ENCODE data around the gene LPAR2. TPM values are rescaled to one million over a fixed set of nuclear protein-coding genes. Genes with fewer than 3 reads are reported as not detected.

Gene LPAR2
- total and polyA plus RNA-seq, 10 of the 15 experiments (the other 5 are each of a cell fraction or from before 2014, with no cell fraction given) = 0.98 to 23.8 (median 10.2) TPM

DNA sequence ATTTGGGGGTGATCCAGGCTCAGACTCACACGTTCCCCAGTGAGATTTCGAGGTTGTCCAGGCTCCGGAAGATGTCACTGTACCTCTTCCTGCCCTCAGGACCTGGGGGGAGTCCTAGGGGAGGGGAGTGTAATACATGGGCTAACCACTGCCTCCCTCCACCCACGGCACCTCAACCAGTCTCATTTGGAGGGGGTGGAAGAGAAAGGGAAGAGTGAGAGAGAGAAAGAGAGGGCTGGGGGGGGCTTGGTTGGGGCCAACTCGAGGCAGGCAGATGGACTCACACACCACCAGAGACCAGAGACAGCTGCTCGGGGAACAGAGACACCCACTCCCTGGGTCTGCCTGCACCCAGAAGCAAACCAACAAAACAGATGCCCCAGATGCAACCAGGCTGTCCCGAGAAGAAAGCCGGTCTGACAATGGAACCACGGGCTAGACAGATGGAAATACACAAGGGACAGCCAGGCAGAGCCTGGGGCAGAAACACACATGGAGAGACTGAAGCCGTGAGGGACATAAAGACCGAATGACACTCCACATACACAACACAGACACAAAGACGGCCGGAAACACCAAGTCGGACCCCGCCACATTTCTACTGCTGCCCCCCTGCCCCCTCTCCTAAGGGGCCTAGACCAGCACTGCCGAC, 14.6 kb upstream of the LPAR2 start (continued):
- TF ChIP-seq CUX1 (IDR thresholded peaks at IDR 0.05; ENCODE audit: insufficient replicate concordance, low read depth, low read length) (no peak), STAT3 (IDR thresholded peaks at IDR 0.05; ENCODE audit: low read depth, low read length) (no peak), TCF3 (IDR thresholded peaks at IDR 0.05; ENCODE audit: borderline replicate concordance, insufficient read depth, low read depth, low read length) (no peak), GABPA (IDR thresholded peaks at IDR 0.05; ENCODE audit: low read depth) (peak; percentile 63; the same call in 1 of the 2 replicates), RCOR1 (conservative IDR thresholded peaks at IDR 0.05; ENCODE audit: low read depth, low read length) (no peak), PAX5 (IDR thresholded peaks at IDR 0.05; ENCODE audit: borderline replicate concordance, low read depth, low read length) (no peak), NRF1 (conservative IDR thresholded peaks at IDR 0.05; ENCODE audit: low read depth, low read length) (no peak), EGR1 (IDR thresholded peaks at IDR 0.05; ENCODE audit: borderline replicate concordance in 1 of 2, low read depth in 2 of 2, low read length in 2 of 2) (peak in 1 of 2 experiments; percentile 85; a peak in 2 of 3 replicates), POU2F2 (IDR thresholded peaks at IDR 0.05; ENCODE audit: borderline replicate concordance, low read depth, low read length) (peak; percentile 12; the same call in 1 of the 3 replicates), HDAC2 (IDR thresholded peaks at IDR 0.05) (no peak), SP1 (IDR thresholded peaks at IDR 0.05; ENCODE audit: low read depth, low read length) (no peak), SIX5 (IDR thresholded peaks at IDR 0.05; ENCODE audit: low read depth, low read length, severe bottlenecking) (no peak), USF1 (IDR thresholded peaks at IDR 0.05; ENCODE audit: borderline replicate concordance, extremely low read length, insufficient read depth, low read depth, low read length) (no peak), GATAD2B (conservative IDR thresholded peaks at IDR 0.05; ENCODE audit: low read depth) (0 out of 2 replicates have a peak, but pooled peaks have one; percentile 2), SRF (IDR thresholded peaks at IDR 0.05; ENCODE audit: low read depth in 2 of 2, low read length in 2 of 2) (no peak), MEF2B (IDR thresholded peaks at IDR 0.05; ENCODE audit: partially characterized antibody, poor library complexity, severe bottlenecking) (no peak)
- TF ChIP-seq, protein P1, sequence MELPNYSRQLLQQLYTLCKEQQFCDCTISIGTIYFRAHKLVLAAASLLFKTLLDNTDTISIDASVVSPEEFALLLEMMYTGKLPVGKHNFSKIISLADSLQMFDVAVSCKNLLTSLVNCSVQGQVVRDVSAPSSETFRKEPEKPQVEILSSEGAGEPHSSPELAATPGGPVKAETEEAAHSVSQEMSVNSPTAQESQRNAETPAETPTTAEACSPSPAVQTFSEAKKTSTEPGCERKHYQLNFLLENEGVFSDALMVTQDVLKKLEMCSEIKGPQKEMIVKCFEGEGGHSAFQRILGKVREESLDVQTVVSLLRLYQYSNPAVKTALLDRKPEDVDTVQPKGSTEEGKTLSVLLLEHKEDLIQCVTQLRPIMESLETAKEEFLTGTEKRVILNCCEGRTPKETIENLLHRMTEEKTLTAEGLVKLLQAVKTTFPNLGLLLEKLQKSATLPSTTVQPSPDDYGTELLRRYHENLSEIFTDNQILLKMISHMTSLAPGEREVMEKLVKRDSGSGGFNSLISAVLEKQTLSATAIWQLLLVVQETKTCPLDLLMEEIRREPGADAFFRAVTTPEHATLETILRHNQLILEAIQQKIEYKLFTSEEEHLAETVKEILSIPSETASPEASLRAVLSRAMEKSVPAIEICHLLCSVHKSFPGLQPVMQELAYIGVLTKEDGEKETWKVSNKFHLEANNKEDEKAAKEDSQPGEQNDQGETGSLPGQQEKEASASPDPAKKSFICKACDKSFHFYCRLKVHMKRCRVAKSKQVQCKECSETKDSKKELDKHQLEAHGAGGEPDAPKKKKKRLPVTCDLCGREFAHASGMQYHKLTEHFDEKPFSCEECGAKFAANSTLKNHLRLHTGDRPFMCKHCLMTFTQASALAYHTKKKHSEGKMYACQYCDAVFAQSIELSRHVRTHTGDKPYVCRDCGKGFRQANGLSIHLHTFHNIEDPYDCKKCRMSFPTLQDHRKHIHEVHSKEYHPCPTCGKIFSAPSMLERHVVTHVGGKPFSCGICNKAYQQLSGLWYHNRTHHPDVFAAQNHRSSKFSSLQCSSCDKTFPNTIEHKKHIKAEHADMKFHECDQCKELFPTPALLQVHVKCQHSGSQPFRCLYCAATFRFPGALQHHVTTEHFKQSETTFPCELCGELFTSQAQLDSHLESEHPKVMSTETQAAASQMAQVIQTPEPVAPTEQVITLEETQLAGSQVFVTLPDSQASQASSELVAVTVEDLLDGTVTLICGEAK (IDR thresholded peaks at IDR 0.05; ENCODE audit: borderline replicate concordance) = no peak
- TF ChIP-seq, protein P2, sequence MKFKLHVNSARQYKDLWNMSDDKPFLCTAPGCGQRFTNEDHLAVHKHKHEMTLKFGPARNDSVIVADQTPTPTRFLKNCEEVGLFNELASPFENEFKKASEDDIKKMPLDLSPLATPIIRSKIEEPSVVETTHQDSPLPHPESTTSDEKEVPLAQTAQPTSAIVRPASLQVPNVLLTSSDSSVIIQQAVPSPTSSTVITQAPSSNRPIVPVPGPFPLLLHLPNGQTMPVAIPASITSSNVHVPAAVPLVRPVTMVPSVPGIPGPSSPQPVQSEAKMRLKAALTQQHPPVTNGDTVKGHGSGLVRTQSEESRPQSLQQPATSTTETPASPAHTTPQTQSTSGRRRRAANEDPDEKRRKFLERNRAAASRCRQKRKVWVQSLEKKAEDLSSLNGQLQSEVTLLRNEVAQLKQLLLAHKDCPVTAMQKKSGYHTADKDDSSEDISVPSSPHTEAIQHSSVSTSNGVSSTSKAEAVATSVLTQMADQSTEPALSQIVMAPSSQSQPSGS (IDR thresholded peaks at IDR 0.05; ENCODE audit: low read length) = no peak

All from GM12878 (cell line).